ENCODE results near the gene REEP3. TPM values are rescaled to one million over a fixed set of nuclear protein-coding genes. Genes with fewer than 3 reads are reported as not detected.

The REEP3 gene
- total RNA-seq, 4 donors from 2014 or later: 11.6 to 67.1 (median 44.0) TPM

GRCh38 chr10:63624701-63625100, 103.5 kb downstream of the REEP3 start:
- H3K36me3 ChIP-seq: no peaks in the 10 kb centered on the region
- H3K4me3 ChIP-seq: no peak overlapping the region
- no peak for TF ChIP-seq CTCF (IDR thresholded peaks at IDR 0.05)
- no peak for TF ChIP-seq POLR2A (IDR thresholded peaks at IDR 0.05)
- no peak for DNase-seq
- peaks cover 0 to 7% (median 0%) of the 10 kb centered on the region in 4 donors for H3K4me1 ChIP-seq
- H3K9me3 ChIP-seq: no peaks in the 10 kb centered on the region
- no peaks in the 10 kb centered on the region for H3K27me3 ChIP-seq
- no peak overlapping the region for H3K27ac ChIP-seq

- H3K4me3 ChIP-seq: no peak overlapping the region
- H3K36me3 ChIP-seq: no peaks in the 10 kb centered on the region
- no peaks in the 10 kb centered on the region for H3K9me3 ChIP-seq
- peak overlapping the region in 2 of 4 donors; percentile 55 to 98 for H3K27ac ChIP-seq
- TF ChIP-seq CTCF (IDR thresholded peaks at IDR 0.05) (no peak), POLR2A (IDR thresholded peaks at IDR 0.05) (no peak)
- DNase-seq: no peak
- peaks cover 0 to 7% (median 0%) of the 10 kb centered on the region in 4 donors for H3K4me1 ChIP-seq
- no peaks in the 10 kb centered on the region for H3K27me3 ChIP-seq
These were observed 106.2 kb downstream of the REEP3 start for GRCh38 chr10:63627396-63627795.

- Histone ChIP-seq H3K4me3 (no peak overlapping the region), H3K36me3 (no peaks in the 10 kb centered on the region), H3K4me1 (peaks cover 0 to 7% (median 0%) of the 10 kb centered on the region in 4 donors), H3K9me3 (no peaks in the 10 kb centered on the region), H3K27ac (peak overlapping the region in 3 of 4 donors; percentile 55 to 98 (median 95)), H3K27me3 (no peaks in the 10 kb centered on the region)
- TF ChIP-seq CTCF (IDR thresholded peaks at IDR 0.05) (no peak), POLR2A (IDR thresholded peaks at IDR 0.05) (no peak)
- no peak for DNase-seq
These were observed 106.7 kb downstream of the REEP3 start for GRCh38 chr10:63627881-63628296.

GRCh38 chr10:63628526-63629362, 107.5 kb downstream of the REEP3 start:
- H3K4me3 ChIP-seq: peak overlapping the region; percentile 60 to 73 (median 68)
- H3K27me3 ChIP-seq: no peaks in the 10 kb centered on the region
- H3K9me3 ChIP-seq: no peaks in the 10 kb centered on the region
- no peaks in the 10 kb centered on the region for H3K36me3 ChIP-seq
- DNase-seq: peak; percentile 48 to 74 (median 67)
- H3K4me1 ChIP-seq: peaks cover 0 to 7% (median 0%) of the 10 kb centered on the region in 4 donors
- peak overlapping the region; percentile 88 to 98 (median 96) for H3K27ac ChIP-seq
- TF ChIP-seq POLR2A (IDR thresholded peaks at IDR 0.05): peak in 1 of 2 donors; percentile 46
- no peak for TF ChIP-seq CTCF (IDR thresholded peaks at IDR 0.05)

GRCh38 chr10:63629363-63630084, 108.3 kb downstream of the REEP3 start:
- peak; percentile 90 to 97 (median 92) for DNase-seq
- no peaks in the 10 kb centered on the region for H3K27me3 ChIP-seq
- H3K36me3 ChIP-seq: no peaks in the 10 kb centered on the region
- peaks cover 0 to 7% (median 0%) of the 10 kb centered on the region in 4 donors for H3K4me1 ChIP-seq
- peak; percentile 58 to 90 (median 78) for TF ChIP-seq CTCF (IDR thresholded peaks at IDR 0.05)
- TF ChIP-seq POLR2A (IDR thresholded peaks at IDR 0.05): no peak
- no peaks in the 10 kb centered on the region for H3K9me3 ChIP-seq
- peak overlapping the region; percentile 88 to 98 (median 96) for H3K27ac ChIP-seq
- peak overlapping the region; percentile 60 to 73 (median 68) for H3K4me3 ChIP-seq

Data from Peyer's patch (tissue), 4 donors.